B cell (primary cell): ENCODE measurements around the gene PDCD6IP. TPM values are rescaled to one million over a fixed set of nuclear protein-coding genes. Genes with fewer than 3 reads are reported as not detected.

Source experiments
- ATAC-seq: fragments of 200-7000 bp; cut with Tn5 transposase; one replicate; pipeline ENCODE4 v1.10.0; 2021; ENCODE audit warnings: low read depth, mild to moderate bottlenecking, moderate number of reproducible peaks, moderate library complexity
- CTCF ChIA-PET: fragments of 350-600 bp; sonication (Branson Sonifier 250); formaldehyde crosslinking; loops from one replicate; lab custom pipeline; 2021; ENCODE audit warnings: antibody characterized with exemption, inconsistent platforms; lab: Charles Lee
- POLR2A ChIA-PET: fragments of 350-600 bp; sonication (Branson Sonifier 250); formaldehyde crosslinking; loops from one replicate; lab custom pipeline; 2021; ENCODE audit warnings: antibody characterized with exemption; lab: Charles Lee
- DNase-seq: peaks from one replicate; pipeline ENCODE4 v3.0.0; 2013
- H2AFZ ChIP-seq: 2 replicates; pipeline ENCODE4 v1.6.1; 2012; ENCODE audit warnings: mild to moderate bottlenecking, low read depth, low read length; ENCODE audit not compliant: insufficient read depth, poor library complexity, severe bottlenecking
- H3K27ac ChIP-seq, 2 donors: 1 replicate in 1 of 2; 2 replicates in 1 of 2; pipeline ENCODE4 v1.5.1; 2012 to 2013; ENCODE audit warnings: low read length in 2 of 2, mild to moderate bottlenecking in 2 of 2, moderate library complexity in 1 of 2
- H3K27me3 ChIP-seq, 4 experiments: fragments of 200-600 bp in 1 of 4; sonication (generic) in 1 of 4; replicated peaks in 1 of 4; 1 replicate in 2 of 4; 2 replicates in 2 of 4; pipeline versions ENCODE4 v1.6.1 to v1.7.0; 2013 to 2016; ENCODE audit warnings: low read length in 3 of 4, mild to moderate bottlenecking in 2 of 4, mixed read lengths in 1 of 4, moderate library complexity in 1 of 4; ENCODE audit not compliant: insufficient read depth in 4 of 4, control insufficient read depth in 3 of 4; ENCODE audit errors: control extremely low read depth in 1 of 4
- H3K36me3 ChIP-seq, 2 experiments: replicated peaks in 1 of 2; 1 replicate in 1 of 2; 2 replicates in 1 of 2; pipeline versions ENCODE4 v1.6.1 to v1.7.1; 2013; ENCODE audit warnings: low read length in 1 of 2; ENCODE audit not compliant: insufficient read depth in 2 of 2, control insufficient read depth in 1 of 2; ENCODE audit errors: control extremely low read depth in 1 of 2, extremely low read depth in 1 of 2
- H3K4me1 ChIP-seq, 2 donors: fragments of 200-600 bp in 1 of 2; sonication (generic) in 1 of 2; 1 replicate in 1 of 2; 2 replicates in 1 of 2; pipeline versions ENCODE4 v1.5.1 to v1.6.1; 2013 to 2017; ENCODE audit warnings: low read length in 2 of 2; ENCODE audit not compliant: control insufficient read depth in 2 of 2, insufficient read depth in 2 of 2
- H3K4me2 ChIP-seq: replicated peaks from 2 replicates; pipeline ENCODE3; 2012; ENCODE audit warnings: mild to moderate bottlenecking, low read depth, low read length; ENCODE audit not compliant: poor library complexity, severe bottlenecking
- H3K4me3 ChIP-seq, 5 experiments: fragments of 200-600 bp in 1 of 5; sonication (generic) in 1 of 5; 1 replicate in 3 of 5; 2 replicates in 2 of 5; pipeline versions ENCODE4 v1.5.1 to v1.7.0; 2011 to 2016; ENCODE audit warnings: low read length in 4 of 5, mild to moderate bottlenecking in 4 of 5, low read depth in 2 of 5, control low read depth in 1 of 5, moderate library complexity in 1 of 5; ENCODE audit not compliant: insufficient read depth in 1 of 5; ENCODE audit errors: control extremely low read depth in 1 of 5, extremely low read depth in 1 of 5
- H3K79me2 ChIP-seq: fragments of 200-600 bp; sonication (generic); one replicate; pipeline ENCODE4 v1.6.0; 2016; ENCODE audit warnings: low read length; ENCODE audit not compliant: control insufficient read depth, insufficient read depth
- H3K9ac ChIP-seq: fragments of 200-600 bp; sonication (generic); 2 replicates; pipeline ENCODE4 v1.6.1; 2017; ENCODE audit warnings: mild to moderate bottlenecking, low read length, moderate library complexity
- H3K9me3 ChIP-seq, 3 donors: one replicate each; pipeline versions ENCODE4 v1.6.1 to v1.7.1; 2013; ENCODE audit warnings: low read length in 2 of 3; ENCODE audit not compliant: control insufficient read depth in 2 of 3, insufficient read depth in 1 of 3; ENCODE audit errors: control extremely low read depth in 1 of 3
- H4K20me1 ChIP-seq: 2 replicates; pipeline ENCODE4 v1.6.0; 2012; ENCODE audit warnings: mild to moderate bottlenecking, low read length; ENCODE audit not compliant: insufficient read depth, control insufficient read depth, poor library complexity, severe bottlenecking
- H3K27ac Mint-ChIP-seq: one replicate; pipeline ENCODE4 v1.8.0; 2021; ENCODE audit warnings: mixed read lengths
- H3K27me3 Mint-ChIP-seq: one replicate; pipeline ENCODE4 v1.8.0; 2021; ENCODE audit warnings: mixed read lengths
- H3K4me1 Mint-ChIP-seq: one replicate; pipeline ENCODE4 v1.8.0; 2021; ENCODE audit warnings: mixed read lengths
- H3K4me3 Mint-ChIP-seq: one replicate; pipeline ENCODE4 v1.8.0; 2021; ENCODE audit warnings: mixed read lengths
- H3K9me3 Mint-ChIP-seq: one replicate; pipeline ENCODE4 v1.8.0; 2022; ENCODE audit warnings: mixed read lengths; ENCODE audit not compliant: insufficient read depth
- EZH2 ChIP-seq: IDR thresholded peaks from 2 replicates; pipeline ENCODE4 v1.6.1; 2012; ENCODE audit warnings: borderline replicate concordance, low read depth, mild to moderate bottlenecking, moderate library complexity, low read length; ENCODE audit not compliant: insufficient read depth, poor library complexity, severe bottlenecking
- WGBS: methylation state at CpG from one replicate; pipeline ENCODE4 v1.1.5; 2013; ENCODE audit warnings: missing lambda C conversion rate; ENCODE audit not compliant: insufficient coverage; 5-methylcytosine and 5-hydroxymethylcytosine counted together
- intact Hi-C: fragments of 100-400 bp; cut with micrococcal nuclease; formaldehyde crosslinking; loops from one replicate; pipeline ENCODE4 v1.10.0; 2022
- polyA plus RNA-seq: library from polyadenylated mRNA; depleted of rRNA; stranded (reverse); fragments of >200 nt; gene quantifications from 2 replicates; pipeline ENCODE4 v1.2.3, GENCODE V29; 2012
- total RNA-seq, 2 donors: library from RNA; stranded (reverse); fragments of 120-200 nt in 1 of 2; gene quantifications; 1 replicate in 1 of 2; 2 replicates in 1 of 2; pipeline versions ENCODE4 v1.2.3 to v1.2.4, GENCODE V29; 2013 to 2022
- TF ChIP-seq, protein P1 (sequence below): fragments of 200-600 bp; IDR thresholded peaks from one replicate; pipeline ENCODE4 v1.8.0; 2022; ENCODE audit warnings: antibody characterized with exemption, mild to moderate bottlenecking

The PDCD6IP gene
- total and polyA plus RNA-seq, 2 donors (not counting 1 experiment from before 2014, with no cell fraction given): 103 to 276 TPM

DNA sequence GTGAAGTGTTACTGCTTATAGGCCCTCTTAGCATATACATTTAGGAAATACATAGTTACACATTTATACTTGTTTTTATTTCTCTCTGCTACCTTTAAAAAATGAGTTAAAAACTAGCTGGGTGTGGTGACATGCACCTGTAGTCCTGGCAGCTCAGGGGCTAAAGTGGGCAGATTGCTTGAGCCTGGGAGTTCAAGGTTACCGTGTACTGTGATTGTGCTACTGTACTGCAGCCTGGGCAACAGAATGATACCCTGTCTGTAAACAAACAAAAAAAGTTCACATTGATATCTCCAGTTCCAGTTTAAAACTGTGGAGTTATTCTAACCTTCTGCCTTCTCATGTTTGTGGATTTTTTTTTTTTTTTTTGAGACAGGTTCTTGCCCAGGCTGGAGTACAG lies 12.1 kb downstream of the PDCD6IP start:
- peaks cover 48% of the 10 kb centered on the region for H3K4me1 Mint-ChIP-seq

DNA sequence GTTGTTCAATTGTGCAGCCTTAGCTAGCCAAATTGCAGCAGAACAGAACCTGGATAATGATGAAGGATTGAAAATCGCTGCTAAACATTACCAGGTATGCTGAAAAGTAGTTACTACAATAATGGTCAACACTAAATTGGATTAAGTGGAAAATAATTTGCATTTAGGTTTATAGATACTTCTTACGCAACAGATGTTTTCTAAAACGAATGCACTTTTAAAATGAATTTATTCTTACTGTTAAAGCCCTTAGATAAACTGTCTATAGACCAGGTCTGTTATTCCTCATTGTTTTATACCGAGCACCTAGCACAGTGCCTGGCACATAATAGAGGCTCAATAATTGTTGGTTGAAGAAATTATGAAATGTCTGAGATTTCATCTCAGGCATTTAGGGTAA lies 23.6 kb downstream of the PDCD6IP start:
- ChIA-PET POLR2A (no interaction called here), CTCF (no interaction called here)
- TF ChIP-seq EZH2: no peak
- TF ChIP-seq, protein P1, sequence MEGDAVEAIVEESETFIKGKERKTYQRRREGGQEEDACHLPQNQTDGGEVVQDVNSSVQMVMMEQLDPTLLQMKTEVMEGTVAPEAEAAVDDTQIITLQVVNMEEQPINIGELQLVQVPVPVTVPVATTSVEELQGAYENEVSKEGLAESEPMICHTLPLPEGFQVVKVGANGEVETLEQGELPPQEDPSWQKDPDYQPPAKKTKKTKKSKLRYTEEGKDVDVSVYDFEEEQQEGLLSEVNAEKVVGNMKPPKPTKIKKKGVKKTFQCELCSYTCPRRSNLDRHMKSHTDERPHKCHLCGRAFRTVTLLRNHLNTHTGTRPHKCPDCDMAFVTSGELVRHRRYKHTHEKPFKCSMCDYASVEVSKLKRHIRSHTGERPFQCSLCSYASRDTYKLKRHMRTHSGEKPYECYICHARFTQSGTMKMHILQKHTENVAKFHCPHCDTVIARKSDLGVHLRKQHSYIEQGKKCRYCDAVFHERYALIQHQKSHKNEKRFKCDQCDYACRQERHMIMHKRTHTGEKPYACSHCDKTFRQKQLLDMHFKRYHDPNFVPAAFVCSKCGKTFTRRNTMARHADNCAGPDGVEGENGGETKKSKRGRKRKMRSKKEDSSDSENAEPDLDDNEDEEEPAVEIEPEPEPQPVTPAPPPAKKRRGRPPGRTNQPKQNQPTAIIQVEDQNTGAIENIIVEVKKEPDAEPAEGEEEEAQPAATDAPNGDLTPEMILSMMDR: no peak
- Mint-ChIP-seq H3K4me3 (no peak overlapping the region), H3K27me3 (no peaks in the 10 kb centered on the region), H3K9me3 (no peaks in the 10 kb centered on the region), H3K27ac (no peak overlapping the region), H3K4me1 (no peaks in the 10 kb centered on the region)
- H3K4me3 ChIP-seq: no peak overlapping the region
- no peaks in the 10 kb centered on the region for H3K4me1 ChIP-seq
- H3K9ac ChIP-seq: no peak overlapping the region
- H3K27ac ChIP-seq: no peak overlapping the region
- no peak overlapping the region for H3K4me2 ChIP-seq
- DNase-seq (no peak), ATAC-seq (no peak)
- no CpG with 5 or more reads among the region's 4 CpGs for WGBS
- H3K79me2 ChIP-seq: peaks cover 30% of the 10 kb centered on the region
- no peaks in the 10 kb centered on the region for H3K27me3 ChIP-seq
- no peaks in the 10 kb centered on the region for H3K9me3 ChIP-seq
- intact Hi-C loops: no loop called here
- H2AFZ ChIP-seq: no peak overlapping the region
- H3K36me3 ChIP-seq: peaks cover 9 to 59% of the 10 kb centered on the region in 2 experiments
- H4K20me1 ChIP-seq: peaks cover 23% of the 10 kb centered on the region

More for the DNA sequence above, 12.1 kb downstream of the PDCD6IP start:
- no peaks in the 10 kb centered on the region for H3K27me3 Mint-ChIP-seq
- TF ChIP-seq, protein P1: no peak
- no peak for TF ChIP-seq EZH2
- Histone ChIP-seq H4K20me1 (peaks cover 77% of the 10 kb centered on the region), H3K27ac (peak overlapping the region in 1 of 2 donors; percentile 13), H3K4me1 (peaks cover 12 to 15% of the 10 kb centered on the region in 2 donors), H3K27me3 (no peaks in the 10 kb centered on the region), H3K4me3 (no peak overlapping the region), H3K36me3 (peaks cover 7 to 24% of the 10 kb centered on the region in 2 experiments), H3K4me2 (no peak overlapping the region), H2AFZ (no peak overlapping the region), H3K9ac (no peak overlapping the region), H3K9me3 (no peaks in the 10 kb centered on the region), H3K79me2 (peaks cover 79% of the 10 kb centered on the region)
- POLR2A ChIA-PET: no interaction called here
- ATAC-seq (no peak), DNase-seq (no peak)
- H3K4me3 Mint-ChIP-seq: no peak overlapping the region
- no peak overlapping the region for H3K27ac Mint-ChIP-seq
- no peaks in the 10 kb centered on the region for H3K9me3 Mint-ChIP-seq
- WGBS: 86% methylated on average over 1 of the region's 1 CpG
- intact Hi-C loops: no loop called here
- CTCF ChIA-PET: interaction anchor here (0.6 kb wide), 1 partner anchor 367 kb away, joined by 3 read pairs; no protein-coding TSS in a partner anchor
